OCI-LY3 (cell line): ENCODE results near the gene MED26.

ENCODE experiments used
- CTCF ChIP-seq: fragments of 200-600, 300-600 bp; sonication (generic); IDR thresholded peaks from 2 replicates; pipeline ENCODE4 v1.5.1; 2014; ENCODE audit warnings: antibody characterized with exemption, low read length, low read depth
- EZH2phosphoT487 ChIP-seq: fragments of 200-600 bp; shearing (Covaris generic); IDR thresholded peaks from 2 replicates; pipeline ENCODE4 v1.6.1; 2018; ENCODE audit warnings: antibody characterized with exemption, mixed run types, low read depth

GRCh38 chr19:16559780-16560276, 68.2 kb downstream of the MED26 start:
- TF ChIP-seq CTCF (no peak), EZH2phosphoT487 (no peak)
